Measurements from ENCODE around the gene HSPA4L. TPM values are rescaled to one million over a fixed set of nuclear protein-coding genes. Genes with fewer than 3 reads are reported as not detected.

HSPA4L gene
- total RNA-seq, 2 donors from 2014 or later: 7.7 to 9.9 TPM

- intact Hi-C loops (cut with DNase I): no loop called here
- peak; percentile 94 for DNase-seq (ENCODE audit: low spot score)
Observed at GRCh38 chr4:127782025-127782274, 172 bp upstream of the HSPA4L start.

- intact Hi-C loops (cut with DNase I): no loop called here
- DNase-seq (ENCODE audit: low spot score): peak; percentile 91
Observed at GRCh38 chr4:127783026-127783769, 1.1 kb downstream of the HSPA4L start.

- intact Hi-C loops (cut with DNase I): no loop called here
- no peak for DNase-seq (ENCODE audit: low spot score)
Observed at GRCh38 chr4:127783955-127784770, 2.0 kb downstream of the HSPA4L start.

- intact Hi-C loops (cut with DNase I): no loop called here
Observed at GRCh38 chr4:127788517-127788916, 6.4 kb downstream of the HSPA4L start.

GRCh38 chr4:127791391-127791790 lies 9.3 kb downstream of the HSPA4L start:
- intact Hi-C loops (cut with DNase I): no loop called here
- no peak for DNase-seq (ENCODE audit: low spot score)

More at GRCh38 chr4:127788517-127788916, 6.4 kb downstream of the HSPA4L start:
- no peak for DNase-seq (ENCODE audit: low spot score)

GRCh38 chr4:127793528-127793927 lies 11.4 kb downstream of the HSPA4L start:
- DNase-seq (ENCODE audit: low spot score): no peak
- intact Hi-C loops (cut with DNase I): no loop called here

- intact Hi-C loops (cut with DNase I): no loop called here
- DNase-seq (ENCODE audit: low spot score): no peak
Observed at GRCh38 chr4:127799711-127800110, 17.6 kb downstream of the HSPA4L start.

- intact Hi-C loops (cut with DNase I): no loop called here
Observed at GRCh38 chr4:127809173-127809800, 27.2 kb downstream of the HSPA4L start.

GRCh38 chr4:127810551-127810950 lies 28.4 kb downstream of the HSPA4L start:
- DNase-seq (ENCODE audit: low spot score): no peak
- intact Hi-C loops (cut with DNase I): no loop called here

More at GRCh38 chr4:127809173-127809800, 27.2 kb downstream of the HSPA4L start:
- no peak for DNase-seq (ENCODE audit: low spot score)

GRCh38 chr4:127822430-127822829 lies 40.3 kb downstream of the HSPA4L start:
- intact Hi-C loops (cut with DNase I): no loop called here
- DNase-seq (ENCODE audit: low spot score): no peak

- intact Hi-C loops (cut with DNase I): no loop called here
- no peak for DNase-seq (ENCODE audit: low spot score)
Observed at GRCh38 chr4:127828121-127828520, 46.0 kb downstream of the HSPA4L start.

- intact Hi-C loops (cut with DNase I): no loop called here
- DNase-seq (ENCODE audit: low spot score): no peak
Observed at GRCh38 chr4:127829014-127829413, 46.9 kb downstream of the HSPA4L start.

GRCh38 chr4:127832585-127832984 lies 50.5 kb downstream of the HSPA4L start:
- intact Hi-C loops (cut with DNase I): no loop called here
- DNase-seq (ENCODE audit: low spot score): no peak

GRCh38 chr4:127843704-127844600 lies 61.8 kb downstream of the HSPA4L start:
- DNase-seq (ENCODE audit: low spot score): no peak
- intact Hi-C loops (cut with DNase I): no loop called here

GRCh38 chr4:127844601-127845116 lies 62.5 kb downstream of the HSPA4L start:
- intact Hi-C loops (cut with DNase I): no loop called here
- no peak for DNase-seq (ENCODE audit: low spot score)

- DNase-seq (ENCODE audit: low spot score): no peak
- intact Hi-C loops (cut with DNase I): no loop called here
Observed at GRCh38 chr4:127846061-127846460, 63.9 kb downstream of the HSPA4L start.

- intact Hi-C loops (cut with DNase I): no loop called here
- DNase-seq (ENCODE audit: low spot score): no peak
Observed at GRCh38 chr4:127846765-127847164, 64.6 kb downstream of the HSPA4L start.

- intact Hi-C loops (cut with DNase I): loop anchor here in 1 of 2 donors (5.0 kb wide), 1 partner anchor 893 kb away; no protein-coding TSS in a partner anchor
- DNase-seq (ENCODE audit: low spot score): no peak
Observed at GRCh38 chr4:127849505-127850234, 67.5 kb downstream of the HSPA4L start.

Data from posterior vena cava (tissue), 2 donors.